DMS114 treated with DMSO at 0.1 percent for 48 hours (cell line): Measurements from ENCODE around the gene FRMPD4.

Source experiments
- DNase-seq: peaks from one replicate; lab custom pipeline; 2025; ENCODE audit not compliant: unreplicated experiment; lab: John Stamatoyannopoulos, UW

The FRMPD4 gene

GRCh38 chrX:12611471-12611870 lies 473.2 kb downstream of the FRMPD4 start:
- no peak for DNase-seq

GRCh38 chrX:12614266-12614665 lies 476.0 kb downstream of the FRMPD4 start:
- no peak for DNase-seq

DNA sequence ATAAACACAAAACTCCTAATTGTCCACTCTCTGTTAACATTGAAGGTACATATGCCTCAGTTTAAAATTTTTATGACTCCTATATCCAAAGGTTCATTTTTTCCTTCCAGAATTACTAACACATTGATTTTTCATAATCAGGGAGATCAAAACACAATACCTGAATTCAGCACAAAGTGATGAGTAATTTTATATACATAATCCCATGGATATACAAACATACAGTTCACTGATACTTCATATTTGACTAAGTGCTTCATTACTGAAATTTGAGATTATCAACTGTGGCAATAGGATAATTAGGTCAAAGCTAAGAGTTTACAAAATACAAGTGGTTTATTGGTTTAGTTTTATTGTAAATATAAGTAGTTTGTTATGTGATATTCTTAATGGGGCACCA lies 476.8 kb downstream of the FRMPD4 start:
- DNase-seq = no peak

DNA sequence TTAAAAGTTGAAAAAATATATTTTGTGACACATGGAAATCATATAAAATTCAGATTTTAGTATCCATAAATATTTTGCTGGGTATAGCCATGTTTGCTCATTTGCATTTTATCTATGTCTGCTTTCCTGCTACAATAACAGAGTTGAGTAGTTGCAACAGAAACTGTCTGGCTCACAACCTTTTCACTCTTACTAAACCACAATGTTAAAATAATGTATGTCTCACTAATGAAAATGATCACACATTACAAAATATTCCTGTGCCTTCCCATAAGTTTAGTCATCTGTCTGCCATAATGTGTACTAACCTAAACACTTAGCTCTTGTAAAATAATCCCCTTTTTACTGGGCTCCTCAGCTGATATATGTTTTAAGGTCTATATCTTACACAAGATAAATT lies 479.0 kb downstream of the FRMPD4 start:
- DNase-seq = no peak

DNA sequence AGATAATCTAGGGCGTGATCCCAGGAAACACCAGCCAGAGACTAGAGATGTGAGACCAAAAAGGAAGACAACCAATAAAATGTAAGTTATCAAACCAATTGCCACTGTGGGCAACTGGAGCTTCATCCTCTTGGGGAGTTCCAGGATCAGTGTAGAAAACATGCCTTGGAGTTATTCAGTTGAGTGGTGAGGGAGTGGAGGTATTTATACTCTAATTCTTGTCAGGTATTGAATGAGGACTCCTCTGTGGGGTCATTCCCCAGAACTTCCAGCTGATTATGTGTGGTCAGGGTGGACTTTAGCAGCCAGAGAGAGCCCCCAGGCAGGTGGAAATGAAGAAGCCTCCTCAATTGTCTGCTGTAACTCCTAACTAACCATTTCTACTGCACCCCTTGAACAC lies 509.0 kb downstream of the FRMPD4 start:
- DNase-seq = no peak

GRCh38 chrX:12648995-12649394 lies 510.7 kb downstream of the FRMPD4 start:
- DNase-seq = no peak

- DNase-seq = no peak
Measured at GRCh38 chrX:12657433-12657832, 519.2 kb downstream of the FRMPD4 start.

DNA sequence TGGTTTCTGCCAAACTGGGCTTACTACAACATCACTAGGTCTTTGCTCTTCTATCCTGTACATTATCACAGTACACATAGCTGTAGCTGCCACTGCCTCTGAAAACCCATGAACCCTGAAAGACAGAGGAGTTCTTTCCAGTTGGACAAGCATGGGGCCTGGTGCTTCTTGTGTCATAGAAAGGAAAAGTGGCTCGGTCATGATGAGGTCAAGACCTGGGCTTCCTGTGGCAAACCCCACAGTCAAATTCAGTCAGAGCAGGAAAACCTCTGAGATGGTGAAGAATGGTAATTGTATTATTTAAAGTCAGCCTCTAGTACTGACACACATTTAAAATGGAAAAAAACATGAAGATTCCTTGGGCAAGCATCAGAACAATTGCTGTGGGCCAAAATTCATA lies 519.6 kb downstream of the FRMPD4 start:
- no peak for DNase-seq

DNA sequence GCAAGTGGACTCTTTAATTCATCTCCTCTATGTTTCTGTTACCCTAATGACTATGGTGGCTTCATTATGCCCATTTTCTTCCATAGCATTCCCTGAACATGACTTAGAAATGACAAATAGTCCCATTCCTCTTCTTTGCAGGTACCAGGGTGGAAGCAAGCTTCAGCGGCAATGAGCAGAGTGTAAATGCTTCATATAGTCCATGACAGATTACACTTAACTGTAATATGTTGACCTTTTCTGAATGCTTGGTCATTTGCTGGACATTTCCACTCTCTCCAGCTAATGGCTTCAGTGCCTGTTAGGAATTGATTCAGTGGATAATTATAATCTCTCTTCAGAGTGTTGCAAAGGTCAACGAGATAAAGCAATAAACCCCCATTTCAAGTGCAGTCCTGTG lies 523.2 kb downstream of the FRMPD4 start:
- no peak for DNase-seq

DNA sequence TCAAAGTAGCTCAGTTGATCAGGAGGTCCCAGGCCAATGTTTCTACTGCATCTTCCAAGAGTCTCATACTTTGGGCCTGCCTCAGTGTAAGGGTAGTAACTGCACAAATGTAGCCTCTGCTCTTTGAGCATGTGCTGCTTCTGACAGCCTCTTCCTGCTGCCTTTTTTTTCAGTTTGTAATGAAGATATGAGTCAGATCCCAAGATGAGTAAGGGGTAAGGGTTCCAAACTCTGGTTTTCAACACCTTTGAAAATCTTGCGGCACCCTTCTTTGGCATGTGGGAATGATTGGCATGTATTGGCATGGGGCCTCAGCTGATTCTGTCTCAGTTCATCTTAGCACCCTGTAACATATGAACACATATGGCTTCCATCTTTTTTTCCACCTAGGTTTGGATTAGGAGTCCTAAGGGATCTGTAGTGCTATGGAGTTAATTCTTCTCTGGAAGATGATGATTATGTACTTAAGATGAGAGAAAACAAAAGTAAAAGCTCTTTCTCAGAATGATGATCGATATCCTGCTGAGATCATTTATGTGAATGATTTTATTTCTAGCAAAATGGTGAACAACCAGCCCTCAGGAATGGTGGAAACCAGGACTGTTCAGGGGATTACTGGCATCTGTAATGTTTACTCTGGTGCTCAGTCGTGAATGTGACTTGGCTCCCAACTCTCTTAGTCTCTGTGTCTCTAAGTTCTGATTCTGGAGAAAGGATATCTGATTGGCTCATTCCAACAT lies 534.3 kb downstream of the FRMPD4 start:
- DNase-seq = no peak

DNA sequence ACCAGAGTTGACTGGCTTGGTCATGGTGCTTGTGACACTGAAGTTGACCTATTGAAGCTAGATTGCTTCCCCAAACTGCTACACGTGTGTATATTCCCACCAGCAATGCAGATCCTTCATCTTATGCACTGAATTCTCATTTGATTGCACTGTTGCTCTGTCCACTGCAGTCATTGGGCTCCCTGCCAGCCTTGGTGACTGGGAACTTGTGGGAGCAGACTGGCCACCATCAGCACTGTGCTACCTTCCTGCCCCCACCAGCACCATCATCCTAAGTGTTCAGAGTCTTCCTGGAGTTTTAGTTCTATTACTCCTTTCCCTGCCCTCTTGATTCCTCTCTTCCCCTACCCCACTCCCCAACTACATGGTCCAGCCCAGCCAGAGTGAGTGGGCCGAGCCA lies 535.2 kb downstream of the FRMPD4 start:
- no peak for DNase-seq

DNA sequence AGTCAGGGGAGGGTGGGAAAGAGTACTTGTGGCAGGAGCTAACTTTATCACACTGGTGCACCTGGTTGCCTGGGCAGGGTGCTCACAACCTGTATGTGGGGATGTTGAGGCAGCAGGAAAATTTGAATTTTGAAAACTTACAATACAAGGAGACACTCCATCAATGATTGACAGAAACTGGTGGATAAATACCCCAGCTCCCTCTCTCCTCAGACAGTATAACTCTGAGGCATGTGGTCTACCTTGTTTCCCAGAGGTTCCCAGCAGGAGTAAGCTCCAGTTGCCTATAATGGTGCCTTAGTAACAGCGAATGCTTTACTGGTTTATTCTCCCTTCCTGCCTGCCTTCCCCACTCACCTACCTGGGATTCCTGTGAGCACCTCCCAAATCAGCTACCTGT lies 541.2 kb downstream of the FRMPD4 start:
- no peak for DNase-seq

DNA sequence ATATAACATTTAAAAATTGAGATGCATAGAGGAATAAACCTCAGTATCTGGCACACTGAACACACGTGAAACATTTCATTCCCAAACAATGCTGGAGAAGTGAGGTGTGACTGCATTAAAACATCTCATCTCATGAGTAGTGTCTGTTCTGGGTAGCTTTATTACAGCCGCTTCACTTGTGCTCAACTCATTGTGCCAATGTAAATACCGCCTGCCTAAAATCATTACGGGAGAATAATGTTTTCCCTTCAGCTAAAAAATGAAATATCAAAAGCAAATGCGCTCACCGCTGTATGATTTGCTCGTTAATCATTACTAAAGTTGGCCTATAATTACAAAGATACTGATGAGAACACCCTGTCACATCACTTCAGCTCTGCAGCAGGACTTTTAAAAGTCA lies 542.8 kb downstream of the FRMPD4 start:
- no peak for DNase-seq

DNA sequence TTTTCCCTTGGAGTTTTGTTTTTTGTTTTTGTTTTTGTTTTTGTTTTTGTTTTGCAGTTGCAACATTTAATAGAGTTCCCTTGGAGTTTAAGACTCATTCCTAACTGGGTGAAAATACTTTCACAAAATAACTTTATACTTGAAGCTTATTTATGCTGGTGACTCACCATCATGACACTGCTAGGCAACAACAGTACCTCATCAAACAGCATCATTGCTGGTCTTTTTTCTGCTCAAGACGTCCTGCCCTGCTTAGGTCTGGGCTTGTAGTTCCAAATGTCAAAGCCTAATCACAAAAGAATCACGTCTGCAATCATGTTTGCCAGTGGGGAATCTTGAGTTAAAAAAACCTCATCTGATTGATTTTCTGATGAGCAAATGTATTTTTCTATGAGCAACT lies 547.3 kb downstream of the FRMPD4 start:
- DNase-seq = no peak

DNA sequence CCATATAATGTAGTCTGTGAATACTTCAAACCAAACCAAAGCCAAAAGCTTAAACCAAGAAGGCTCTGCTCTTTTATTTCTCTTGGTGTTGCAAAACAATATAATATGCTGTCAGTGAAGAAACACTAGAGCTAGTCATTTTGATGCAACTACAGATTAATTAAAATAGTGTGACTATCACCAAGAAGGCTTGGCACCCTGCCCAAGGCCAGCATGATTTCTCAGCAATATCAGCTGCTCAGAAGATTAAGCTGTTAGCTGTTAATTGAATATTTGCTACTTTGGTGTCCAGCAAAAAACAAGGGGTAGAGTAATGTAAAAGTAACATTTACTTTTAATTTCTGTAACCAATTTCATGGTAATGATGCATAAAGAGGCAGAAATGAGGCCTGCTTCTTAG lies 548.1 kb downstream of the FRMPD4 start:
- DNase-seq = no peak

GRCh38 chrX:12690646-12691045 lies 552.4 kb downstream of the FRMPD4 start:
- no peak for DNase-seq

GRCh38 chrX:12693754-12694153 lies 555.5 kb downstream of the FRMPD4 start:
- DNase-seq = no peak

DNA sequence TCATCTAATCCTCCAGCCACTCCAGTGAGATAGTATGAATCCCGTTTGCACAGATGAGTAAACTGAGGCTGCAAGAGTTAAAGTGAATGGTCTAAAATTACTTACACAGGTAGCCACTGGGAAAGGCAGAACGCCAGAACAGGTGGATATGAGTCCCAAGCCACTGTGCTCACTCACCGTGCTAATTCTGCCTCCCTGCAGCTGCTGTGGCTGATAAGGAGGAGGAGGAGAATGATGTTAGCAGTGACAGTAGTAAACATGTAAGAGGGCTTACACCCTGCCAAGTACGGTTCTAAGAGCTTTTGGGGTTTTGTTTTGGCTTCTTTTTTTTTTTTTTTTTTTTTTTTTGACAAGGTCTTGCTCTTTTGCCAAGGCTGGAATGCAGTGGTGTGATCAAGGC lies 562.5 kb downstream of the FRMPD4 start:
- DNase-seq = no peak

DNA sequence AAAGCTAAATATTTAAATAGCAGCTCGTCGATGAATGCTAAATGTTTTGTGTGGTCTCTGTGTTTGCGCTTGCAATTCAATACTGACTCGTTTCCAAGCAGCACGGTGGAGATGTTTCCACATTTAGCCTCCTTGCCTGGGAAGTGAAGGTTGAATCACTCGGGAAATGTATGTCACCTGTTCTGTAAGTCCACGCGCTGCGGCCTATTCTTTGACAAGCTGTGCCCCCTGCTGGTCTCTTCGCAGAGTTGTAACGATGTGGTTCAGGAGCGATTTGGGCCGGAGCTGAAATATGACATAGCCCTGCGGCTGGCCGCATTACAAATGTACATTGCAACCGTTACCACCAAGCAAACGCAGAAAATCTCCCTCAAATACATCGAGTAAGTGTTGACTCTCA lies 563.4 kb downstream of the FRMPD4 start:
- peak; percentile 64 for DNase-seq

DNA sequence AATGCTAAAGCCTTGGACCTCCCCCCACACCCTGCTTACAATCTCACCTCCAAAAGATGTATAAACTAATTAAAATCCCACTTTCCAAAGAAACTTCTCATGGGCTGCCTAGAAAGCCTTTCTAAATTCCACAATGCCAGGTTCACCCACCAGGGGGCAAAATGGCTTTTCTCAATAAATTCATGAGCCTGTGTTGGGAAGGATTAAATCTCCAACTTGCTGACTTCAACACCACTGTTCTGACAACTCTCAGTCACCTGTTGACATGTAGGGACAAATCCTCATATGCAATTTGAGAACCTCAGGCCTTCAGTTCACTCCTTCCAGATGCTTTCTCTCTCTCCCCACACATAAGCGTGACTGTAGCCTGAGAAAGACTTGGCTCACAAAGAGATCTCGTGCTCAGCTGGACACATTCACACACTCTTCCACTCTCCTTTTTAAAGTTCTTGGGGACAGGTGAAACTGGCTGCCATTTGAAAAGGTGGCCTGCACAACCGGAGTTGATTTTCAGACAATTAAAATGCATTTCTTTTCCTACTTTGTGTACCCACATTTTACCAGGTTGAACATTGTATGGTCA lies 564.3 kb downstream of the FRMPD4 start:
- no peak for DNase-seq

DNA sequence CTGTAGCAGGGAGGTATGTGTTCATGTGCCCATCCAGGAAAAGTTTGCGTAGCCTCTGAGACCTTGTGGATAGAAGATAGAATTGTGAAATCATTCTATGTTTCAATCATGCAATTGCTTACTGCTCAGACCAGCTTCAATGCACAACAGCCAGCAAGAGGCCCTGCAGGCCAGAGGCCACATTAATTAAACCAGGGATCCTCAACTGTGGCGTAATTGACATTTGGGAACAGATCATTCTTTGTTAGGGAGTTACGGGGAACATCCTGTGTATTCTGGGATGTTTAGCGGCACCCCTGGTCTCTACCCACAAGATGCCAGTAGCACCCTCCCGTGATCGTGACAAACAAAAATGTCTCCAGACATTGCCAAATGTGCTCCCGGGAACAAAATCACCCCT lies 566.4 kb downstream of the FRMPD4 start:
- no peak for DNase-seq

GRCh38 chrX:12709047-12709446 lies 570.8 kb downstream of the FRMPD4 start:
- DNase-seq = no peak

GRCh38 chrX:12711435-12712040 lies 573.3 kb downstream of the FRMPD4 start:
- no peak for DNase-seq
